ENCODE data around the gene GRAP2.

GRCh38 chr22:39933741-39934140, 32.9 kb downstream of the GRAP2 start:
- TF ChIP-seq EZH2 (IDR thresholded peaks at IDR 0.05) (no peak), SIN3A (IDR thresholded peaks at IDR 0.05; ENCODE audit: low read depth) (no peak), POLR2AphosphoS5 (IDR thresholded peaks at IDR 0.05; ENCODE audit: low read depth, low read length) (no peak), ATF3 (IDR thresholded peaks at IDR 0.05) (no peak), ZNF274 (IDR thresholded peaks at IDR 0.05; ENCODE audit: low read depth, low read length) (no peak), POLR2A (IDR thresholded peaks at IDR 0.05; ENCODE audit: borderline replicate concordance, extremely low read depth, insufficient read depth, insufficient read length) (no peak), CTCF (IDR thresholded peaks at IDR 0.05 in 2 of 3, conservative IDR thresholded peaks at IDR 0.05 in 1 of 3; ENCODE audit: borderline replicate concordance in 1 of 3, insufficient read depth in 1 of 3, low read depth in 2 of 3, low read length in 2 of 3) (no peak), SP1 (IDR thresholded peaks at IDR 0.05; ENCODE audit: low read depth) (no peak), REST (IDR thresholded peaks at IDR 0.05; ENCODE audit: low read depth) (no peak), JUND (IDR thresholded peaks at IDR 0.05) (no peak)
